Sigmoid colon (tissue), 7 donors: ENCODE data around the gene KCNB1. TPM values are rescaled to one million over a fixed set of nuclear protein-coding genes. Genes with fewer than 3 reads are reported as not detected.

Experiments
- DNase-seq: peaks from one replicate; pipeline ENCODE4 v3.0.0-alpha.2; 2019
- H3K27ac ChIP-seq, 4 donors: fragments of 200-600 bp; sonication (generic); one replicate each; pipeline ENCODE4 v1.5.1; 2016 to 2019; ENCODE audit warnings: mild to moderate bottlenecking in 1 of 4
- H3K27me3 ChIP-seq, 3 donors: fragments of 200-600 bp; sonication (generic); one replicate each; pipeline ENCODE4 v1.5.1; 2019; ENCODE audit warnings: mild to moderate bottlenecking in 1 of 3
- H3K36me3 ChIP-seq, 4 donors: fragments of 200-600 bp; sonication (generic); one replicate each; pipeline ENCODE4 v1.5.1; 2016 to 2019
- H3K4me1 ChIP-seq, 4 donors: fragments of 200-600 bp; sonication (generic); one replicate each; pipeline ENCODE4 v1.5.1; 2017 to 2019
- H3K4me3 ChIP-seq, 4 donors: fragments of 200-600 bp; sonication (generic); one replicate each; pipeline ENCODE4 v1.5.1; 2017 to 2019; ENCODE audit warnings: mild to moderate bottlenecking in 2 of 4, moderate library complexity in 1 of 4
- H3K9me3 ChIP-seq, 4 donors: fragments of 200-600 bp in 3 of 4; sonication (generic) in 3 of 4; one replicate each; pipeline versions ENCODE4 v1.5.1 to v1.6.1; 2013 to 2019
- CTCF ChIP-seq, 4 experiments: fragments of 450-650 bp in 3 of 4; fragments of 200-600 bp in 1 of 4; IDR thresholded peaks; one replicate each; pipeline ENCODE4 v1.5.1; 2016 to 2019; ENCODE audit warnings: antibody characterized with exemption in 4 of 4, mild to moderate bottlenecking in 3 of 4, moderate library complexity in 2 of 4
- EP300 ChIP-seq, 4 donors: sonication (generic); formaldehyde crosslinking; IDR thresholded peaks; one replicate each; pipeline ENCODE4 v1.6.1; 2017; ENCODE audit warnings: antibody characterized with exemption in 4 of 4
- POLR2A ChIP-seq, 2 donors: fragments of 450-650 bp; IDR thresholded peaks; one replicate each; pipeline ENCODE4 v1.6.1; 2016; ENCODE audit warnings: antibody characterized with exemption in 2 of 2, mild to moderate bottlenecking in 2 of 2, moderate library complexity in 2 of 2
- POLR2AphosphoS5 ChIP-seq, 4 donors: sonication (generic); formaldehyde crosslinking; IDR thresholded peaks; one replicate each; pipeline ENCODE4 v1.6.1; 2017; ENCODE audit warnings: antibody characterized with exemption in 4 of 4
- WGBS, 2 donors: extraction: QIAGEN DNeasy Blood & Tissue Kit; methylation state at CpG; one replicate each; pipeline ENCODE4 v1.1.7; 2013; 5-methylcytosine and 5-hydroxymethylcytosine counted together
- intact Hi-C: fragments of 100-400 bp; cut with DNase I; formaldehyde crosslinking; loops from one replicate; pipeline ENCODE4 v1.15.1; 2023
- polyA plus RNA-seq, 3 donors: library from polyadenylated mRNA; stranded (reverse); fragments of 200-250 nt; gene quantifications; one replicate each; pipeline ENCODE4 v1.2.3, GENCODE V29; 2013
- total RNA-seq, 4 donors: library from RNA; depleted of rRNA; stranded (reverse); fragments of >200 nt; gene quantifications; one replicate each; pipeline ENCODE4 v1.1.0, GENCODE V29; 2016
- donor health status: healthy with polysubstance abuse.
- donor health status: Bipolar disorder and iron deficiency.
- donor health status: healthy.

Gene KCNB1
- total and polyA plus RNA-seq, 7 donors: under 0.01 to 20.6 (median 14.6) TPM; not detected in 1

DNA sequence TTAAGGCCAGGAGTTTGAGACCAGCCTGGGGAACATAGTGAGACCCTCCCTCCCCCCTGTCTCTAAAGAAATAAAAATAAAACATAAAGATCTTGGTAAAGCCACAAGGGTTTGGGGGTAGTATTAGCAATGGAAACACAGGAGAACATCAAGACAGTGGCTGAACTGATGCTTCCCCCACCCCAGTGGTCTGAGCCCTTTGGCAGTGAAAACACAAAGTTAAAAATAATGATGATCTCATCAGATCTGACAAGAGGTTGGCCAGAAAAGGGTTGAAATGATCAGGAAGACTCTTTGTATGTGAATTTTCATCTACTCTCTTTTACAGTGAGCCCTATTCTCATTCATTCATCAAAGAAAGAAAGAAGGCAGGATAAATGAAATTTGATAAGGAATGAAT lies 93.7 kb downstream of the KCNB1 start:
- Histone ChIP-seq H3K4me1 (peaks cover 0 to 74% (median 50%) of the 10 kb centered on the region in 4 donors), H3K4me3 (no peak overlapping the region), H3K36me3 (no peaks in the 10 kb centered on the region), H3K27ac (peak overlapping the region; percentile 66 to 91 (median 82)), H3K9me3 (no peaks in the 10 kb centered on the region), H3K27me3 (no peaks in the 10 kb centered on the region)
- intact Hi-C loops: loop anchor here (5.0 kb wide), 1 partner anchor 34 kb away; no protein-coding TSS in a partner anchor
- no peak for DNase-seq
- TF ChIP-seq POLR2A (IDR thresholded peaks at IDR 0.05) (no peak), EP300 (IDR thresholded peaks at IDR 0.05) (no peak), POLR2AphosphoS5 (IDR thresholded peaks at IDR 0.05) (no peak), CTCF (IDR thresholded peaks at IDR 0.05) (no peak)

- H3K9me3 ChIP-seq: no peaks in the 10 kb centered on the region
- WGBS, 2 donors: 73 to 75% methylated on average over 4 of the region's 4 CpGs
- no peaks in the 10 kb centered on the region for H3K27me3 ChIP-seq
- TF ChIP-seq CTCF (IDR thresholded peaks at IDR 0.05) (no peak), POLR2A (IDR thresholded peaks at IDR 0.05) (no peak), EP300 (IDR thresholded peaks at IDR 0.05) (no peak), POLR2AphosphoS5 (IDR thresholded peaks at IDR 0.05) (no peak)
- intact Hi-C loops: loop anchor here (5.0 kb wide), 1 partner anchor 35 kb away; no protein-coding TSS in a partner anchor
- DNase-seq: no peak
- no peaks in the 10 kb centered on the region for H3K36me3 ChIP-seq
- H3K4me1 ChIP-seq: peaks cover 0 to 66% (median 47%) of the 10 kb centered on the region in 4 donors
- H3K27ac ChIP-seq: peak overlapping the region; percentile 66 to 91 (median 82)
- H3K4me3 ChIP-seq: no peak overlapping the region
Observed at GRCh38 chr20:49387581-49387939, 94.9 kb downstream of the KCNB1 start.

- Histone ChIP-seq H3K4me3 (no peak overlapping the region), H3K36me3 (no peaks in the 10 kb centered on the region), H3K4me1 (peaks cover 0 to 71% (median 52%) of the 10 kb centered on the region in 4 donors), H3K27me3 (no peaks in the 10 kb centered on the region), H3K9me3 (no peaks in the 10 kb centered on the region), H3K27ac (peak overlapping the region; percentile 66 to 91 (median 82))
- 25 to 45% methylated on average over 6 of the region's 6 CpGs for WGBS, 2 donors
- DNase-seq: peak; percentile 90
- TF ChIP-seq EP300 (IDR thresholded peaks at IDR 0.05): peak in 2 of 4 donors; percentile 36 to 62
- TF ChIP-seq POLR2A (IDR thresholded peaks at IDR 0.05): no peak
- peak; percentile 86 to 97 (median 96) for TF ChIP-seq POLR2AphosphoS5 (IDR thresholded peaks at IDR 0.05)
- intact Hi-C loops: loop anchor here (5.0 kb wide), 1 partner anchor 35 kb away; no protein-coding TSS in a partner anchor
Observed at GRCh38 chr20:49386848-49387580, 95.5 kb downstream of the KCNB1 start.

DNA sequence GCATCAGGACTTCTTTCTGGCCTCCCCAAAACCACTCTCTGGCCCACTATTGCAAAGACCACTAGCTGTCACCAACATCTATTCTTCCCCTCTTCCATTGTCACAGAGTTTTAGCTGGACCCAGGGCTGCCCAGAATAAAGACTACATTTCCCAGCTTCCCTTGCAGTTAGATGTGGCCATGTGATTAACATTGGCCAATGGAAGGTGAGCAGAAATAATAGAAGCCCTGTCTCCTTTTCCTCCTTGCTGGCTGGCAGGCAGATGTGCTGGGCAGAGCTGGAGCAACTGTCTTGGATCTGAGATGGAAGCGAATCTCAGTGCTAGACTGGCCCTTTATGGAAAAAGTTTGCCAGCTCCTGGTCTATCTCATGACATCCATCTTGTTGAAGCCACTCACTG lies 97.0 kb downstream of the KCNB1 start:
- Histone ChIP-seq H3K36me3 (no peaks in the 10 kb centered on the region), H3K4me1 (peaks cover 0 to 80% (median 61%) of the 10 kb centered on the region in 4 donors), H3K27me3 (no peaks in the 10 kb centered on the region), H3K4me3 (no peak overlapping the region), H3K9me3 (no peaks in the 10 kb centered on the region), H3K27ac (peak overlapping the region; percentile 66 to 91 (median 82))
- WGBS, 2 donors: 73% methylated on average over 1 of the region's 1 CpG
- peak in 2 of 4 donors; percentile 42 to 58 for TF ChIP-seq POLR2AphosphoS5 (IDR thresholded peaks at IDR 0.05)
- no peak for TF ChIP-seq CTCF (IDR thresholded peaks at IDR 0.05)
- TF ChIP-seq EP300 (IDR thresholded peaks at IDR 0.05): no peak
- TF ChIP-seq POLR2A (IDR thresholded peaks at IDR 0.05): no peak
- DNase-seq: no peak
- intact Hi-C loops: loop anchor here (2.0 to 5.0 kb wide), 2 partner anchors 37 to 99 kb away; no protein-coding TSS in a partner anchor
